D721Med (cell line): ENCODE data around the gene C12orf57.
A peak's percentile ranks its signal among the peaks of the same experiment; 100 is the strongest.

Experiments used
- DNase-seq: peaks from one replicate; pipeline ENCODE4 v3.0.0; 2011; ENCODE audit warnings: low spot score; ENCODE audit not compliant: insufficient read length
- FAIRE-seq: peaks from 2 replicates; lab custom pipeline; 2011; peaks lifted over from hg19 to GRCh38; lab: Jason Lieb, UNC
- CTCF ChIP-seq: IDR thresholded peaks from 2 replicates; pipeline ENCODE4 v1.5.1; 2012; ENCODE audit warnings: mild to moderate bottlenecking, control low read depth; ENCODE audit not compliant: insufficient read depth; ENCODE audit errors: missing control alignments

The C12orf57 gene

GRCh38 chr12:6914246-6914946, 29.4 kb upstream of the C12orf57 start, which contains the start of gene ENO2:
TSS of gene ENO2 (plus strand) at chr12:6914580. CDS start at chr12:6915833, 1,253 bp downstream.
- no peak for FAIRE-seq
- no peak for TF ChIP-seq CTCF
- peak; percentile 73 for DNase-seq

- FAIRE-seq (no peak), DNase-seq (peak; percentile 97)
- no peak for TF ChIP-seq CTCF
These were observed 28.7 kb upstream of the C12orf57 start for GRCh38 chr12:6914947-6915788.

- DNase-seq (no peak), FAIRE-seq (no peak)
- no peak for TF ChIP-seq CTCF
These were observed 28.0 kb upstream of the C12orf57 start for GRCh38 chr12:6915789-6916285.

DNA sequence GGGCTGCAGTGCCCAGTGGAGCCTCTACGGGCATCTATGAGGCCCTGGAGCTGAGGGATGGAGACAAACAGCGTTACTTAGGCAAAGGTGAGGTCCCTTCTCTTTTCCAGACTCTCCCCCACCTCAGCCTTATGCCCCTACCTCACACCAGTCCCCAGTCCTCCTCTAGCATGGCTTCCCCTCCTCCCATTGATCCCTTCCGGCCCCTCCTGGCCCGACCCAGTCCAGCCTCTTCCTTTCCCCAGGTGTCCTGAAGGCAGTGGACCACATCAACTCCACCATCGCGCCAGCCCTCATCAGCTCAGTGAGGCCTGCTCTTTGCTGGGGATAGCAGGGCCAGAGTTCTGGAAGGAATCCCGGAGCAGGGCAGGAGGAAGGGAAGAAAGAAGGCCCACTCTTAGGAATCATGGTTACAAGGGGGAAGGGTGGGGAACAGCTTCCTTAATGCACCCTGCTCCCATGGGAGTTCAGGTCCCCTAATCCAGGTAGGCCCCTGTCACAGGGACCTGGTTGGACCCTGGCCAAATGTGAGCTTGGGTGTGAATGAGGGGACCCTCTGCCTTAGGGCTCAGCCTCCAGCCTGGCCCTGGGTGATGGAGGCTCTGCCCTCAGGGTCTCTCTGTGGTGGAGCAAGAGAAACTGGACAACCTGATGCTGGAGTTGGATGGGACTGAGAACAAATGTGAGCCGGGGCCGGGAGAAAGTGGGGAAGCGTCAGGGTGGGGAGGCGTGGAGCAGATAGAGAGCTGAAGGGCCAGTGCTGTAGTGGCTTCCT, 27.2 kb upstream of the C12orf57 start:
- FAIRE-seq (no peak), DNase-seq (no peak)
- TF ChIP-seq CTCF: no peak

GRCh38 chr12:6917491-6918231, 26.2 kb upstream of the C12orf57 start:
- FAIRE-seq: no peak
- no peak for DNase-seq
- no peak for TF ChIP-seq CTCF

DNA sequence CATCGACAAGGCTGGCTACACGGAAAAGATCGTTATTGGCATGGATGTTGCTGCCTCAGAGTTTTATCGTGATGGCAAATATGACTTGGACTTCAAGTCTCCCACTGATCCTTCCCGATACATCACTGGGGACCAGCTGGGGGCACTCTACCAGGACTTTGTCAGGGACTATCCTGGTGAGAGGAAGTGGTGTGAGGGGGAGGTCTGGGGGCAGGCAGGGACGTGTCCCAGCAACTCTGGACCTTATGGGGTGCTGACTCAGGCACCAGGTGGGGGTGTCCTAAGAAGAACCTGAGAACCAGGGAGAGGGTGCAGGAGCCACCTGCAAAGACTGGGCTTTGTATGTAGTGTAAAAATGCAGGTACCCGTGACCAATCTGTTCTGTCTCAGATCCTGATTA, 24.2 kb upstream of the C12orf57 start:
- FAIRE-seq (no peak), DNase-seq (no peak)
- no peak for TF ChIP-seq CTCF
